K562 (cell line): ENCODE results near the gene CHST10. TPM values are rescaled to one million over a fixed set of nuclear protein-coding genes. Genes with fewer than 3 reads are reported as not detected.

Experiments
- ATAC-seq: fragments of 200-7000 bp; cut with Tn5 transposase; 3 replicates; pipeline ENCODE4 v1.9.1; 2020; ENCODE audit warnings: moderate library complexity
- BruUV-seq: library from RNA; stranded (reverse); fragments of 400-500 nt; replicated peaks from 2 replicates; lab custom pipeline; 2021; lab: Mats Ljungman, UMichigan
- CTCF ChIA-PET: fragments of 300-600 bp; formaldehyde crosslinking; extraction: SDS; loops from one replicate; lab custom pipeline; 2021; ENCODE audit warnings: low intra/inter-chr PET ratio; lab: Yijun Ruan, JAX
- POLR2A ChIA-PET: fragments of 300-600, 350-650 bp; sonication (Branson Sonifier 250); formaldehyde crosslinking; extraction: SDS; loops from one replicate; lab custom pipeline; 2021; ENCODE audit warnings: antibody characterized with exemption, inconsistent platforms; lab: Yijun Ruan, JAX
- DNase-seq, 4 experiments: peaks; one replicate each; pipeline versions ENCODE4 v3.0.0 to v3.0.0-alpha.2; 2011 to 2018; ENCODE audit warnings: low spot score in 3 of 4, mixed read lengths in 3 of 4; ENCODE audit errors: extremely low read depth in 1 of 4
- FAIRE-seq: peaks from 2 replicates; lab custom pipeline; 2011; peaks lifted over from hg19 to GRCh38; lab: Jason Lieb, UNC
- H2AFZ ChIP-seq: 2 replicates; pipeline ENCODE4 v1.6.0; 2011; ENCODE audit warnings: low read depth, low read length, control low read depth, inconsistent platforms
- H3K27ac ChIP-seq: fragments of 200-600 bp; 3 replicates; pipeline ENCODE4 v1.8.0; 2011; ENCODE audit warnings: low read depth, mild to moderate bottlenecking, control low read depth, inconsistent platforms, low read length, moderate library complexity, mixed read lengths; ENCODE audit errors: extremely low read depth
- H3K27me3 ChIP-seq, 2 experiments: fragments of 300-600 bp in 1 of 2; 2 replicates in 1 of 2; 3 replicates in 1 of 2; pipeline versions ENCODE4 v1.6.0 to v1.8.0; 2011; ENCODE audit warnings: inconsistent platforms in 2 of 2, low read length in 2 of 2, mild to moderate bottlenecking in 1 of 2, mixed read lengths in 1 of 2, moderate library complexity in 1 of 2; ENCODE audit not compliant: control insufficient read depth in 2 of 2, insufficient read depth in 2 of 2
- H3K36me3 ChIP-seq: fragments of 300-600 bp; 3 replicates; pipeline ENCODE4 v1.8.0; 2011; ENCODE audit warnings: mild to moderate bottlenecking, low read length, inconsistent platforms; ENCODE audit not compliant: control insufficient read depth, insufficient read depth
- H3K4me1 ChIP-seq, 2 experiments: fragments of 200-600 bp in 1 of 2; replicated peaks in 1 of 2; 2 replicates in 1 of 2; 3 replicates in 1 of 2; pipeline versions ENCODE4 v1.5.1 to v1.8.0; 2011; ENCODE audit warnings: inconsistent platforms in 2 of 2, low read length in 2 of 2, mild to moderate bottlenecking in 1 of 2, mixed read lengths in 1 of 2, moderate library complexity in 1 of 2; ENCODE audit not compliant: control insufficient read depth in 2 of 2, insufficient read depth in 2 of 2
- H3K4me2 ChIP-seq: 2 replicates; pipeline ENCODE4 v1.6.1; 2011; ENCODE audit warnings: low read length, control low read depth, inconsistent platforms, mixed read lengths; ENCODE audit not compliant: insufficient read depth
- H3K4me3 ChIP-seq: fragments of 200-600 bp; sonication (generic), shearing (Covaris generic); 2 replicates; pipeline ENCODE4 v1.5.1; 2016; ENCODE audit warnings: control low read depth, inconsistent platforms
- H3K79me2 ChIP-seq: fragments of 200-600 bp; 3 replicates; pipeline ENCODE4 v1.8.0; 2011; ENCODE audit warnings: low read length, inconsistent platforms; ENCODE audit not compliant: control insufficient read depth, insufficient read depth
- H3K9ac ChIP-seq, 2 experiments: 2 replicates each; pipeline versions ENCODE4 v1.6.0 to v1.6.1; 2011; ENCODE audit warnings: low read depth in 2 of 2, low read length in 2 of 2, control low read depth in 1 of 2, inconsistent platforms in 1 of 2, mild to moderate bottlenecking in 1 of 2, mixed read lengths in 1 of 2; ENCODE audit not compliant: insufficient read depth in 1 of 2
- H3K9me1 ChIP-seq: one replicate; pipeline ENCODE4 v1.6.0; 2011; ENCODE audit warnings: inconsistent platforms, mild to moderate bottlenecking, low read length, moderate library complexity; ENCODE audit not compliant: control insufficient read depth, insufficient read depth
- H3K9me3 ChIP-seq: replicated peaks from 2 replicates; pipeline ENCODE4 v1.5.1; 2011; ENCODE audit warnings: low read depth, low read length, inconsistent platforms; ENCODE audit not compliant: control insufficient read depth, insufficient read depth
- H4K20me1 ChIP-seq: replicated peaks from 2 replicates; pipeline ENCODE4 v1.6.1; 2011; ENCODE audit warnings: low read length, inconsistent platforms, mixed read lengths; ENCODE audit not compliant: control insufficient read depth, insufficient read depth
- ATF7 ChIP-seq: fragments of 450-650 bp; IDR thresholded peaks from 2 replicates; pipeline ENCODE4 v1.7.1; 2014; ENCODE audit warnings: mild to moderate bottlenecking, moderate library complexity
- CBFA2T3 ChIP-seq: fragments of 450-650 bp; IDR thresholded peaks from 2 replicates; pipeline ENCODE4 v1.6.1; 2017
- ELF2 ChIP-seq: fragments of 250-450 bp; sonication (Bioruptor Pico); IDR thresholded peaks from 2 replicates; pipeline ENCODE4 v1.5.0; 2021; ENCODE audit warnings: mild to moderate bottlenecking
- ETV6 ChIP-seq, 3 experiments: fragments of 150-350 bp in 1 of 3; sonication (generic) in 1 of 3; formaldehyde crosslinking in 1 of 3; IDR thresholded peaks; 2 replicates each; pipeline versions ENCODE4 v1.6.1 to v1.8.0; 2014 to 2022; ENCODE audit warnings: borderline replicate concordance in 2 of 3, low read depth in 2 of 3, antibody characterized with exemption in 1 of 3, low read length in 1 of 3, mild to moderate bottlenecking in 1 of 3, missing genetic modification reagents in 1 of 3
- FOXJ3 ChIP-seq: sonication (generic); formaldehyde crosslinking; IDR thresholded peaks from 2 replicates; pipeline ENCODE4 v1.4.0; 2020; ENCODE audit warnings: mild to moderate bottlenecking, missing genetic modification reagents
- FOXM1 ChIP-seq, 2 experiments: fragments of 450-650 bp in 1 of 2; sonication (generic) in 1 of 2; formaldehyde crosslinking in 1 of 2; IDR thresholded peaks; 2 replicates each; pipeline versions ENCODE4 v1.6.1 to v1.9.0; 2017 to 2022; ENCODE audit warnings: low read depth in 2 of 2, mild to moderate bottlenecking in 2 of 2, missing genetic modification reagents in 1 of 2, moderate library complexity in 1 of 2
- MEF2D ChIP-seq: conservative IDR thresholded peaks from 2 replicates; pipeline ENCODE4 v1.6.1; 2016; ENCODE audit warnings: low read depth, missing genetic modification characterization, missing compliant biosample characterization
- NR0B1 ChIP-seq: fragments of 450-650 bp; IDR thresholded peaks from one replicate; pipeline ENCODE4 v1.6.1; 2018; ENCODE audit warnings: mild to moderate bottlenecking, moderate library complexity; ENCODE audit not compliant: partially characterized antibody
- POLR2AphosphoS5 ChIP-seq: IDR thresholded peaks from 2 replicates; pipeline ENCODE4 v1.6.1; 2011; ENCODE audit warnings: mild to moderate bottlenecking, low read depth, low read length, moderate library complexity; ENCODE audit not compliant: control insufficient read depth, insufficient read depth
- SRSF9 ChIP-seq: fragments of 200-400 bp; formaldehyde crosslinking; IDR thresholded peaks from 2 replicates; pipeline ENCODE4 v1.6.1; 2017; ENCODE audit warnings: low read depth, low read length, borderline replicate concordance
- TCF3 ChIP-seq: sonication (generic); formaldehyde crosslinking; IDR thresholded peaks from 2 replicates; pipeline ENCODE4 v1.4.0; 2020; ENCODE audit warnings: mild to moderate bottlenecking, missing genetic modification reagents
- ZBTB2 ChIP-seq: fragments of 450-650 bp; IDR thresholded peaks from 2 replicates; pipeline ENCODE4 v1.6.1; 2016; ENCODE audit warnings: antibody characterized with exemption
- ZNF133 ChIP-seq: fragments of 250-450 bp; sonication (Bioruptor Pico); IDR thresholded peaks from 2 replicates; pipeline ENCODE4 v1.4.0; 2020; ENCODE audit warnings: mild to moderate bottlenecking
- ZNF24 ChIP-seq: fragments of 450-650 bp; IDR thresholded peaks from 2 replicates; pipeline ENCODE4 v1.6.1; 2016
- WGBS: fragments of 100-300 bp; shearing (Covaris generic); methylation state at CpG from one replicate; pipeline ENCODE4 v1.1.6; 2016; ENCODE audit warnings: low coverage, mixed read lengths; ENCODE audit not compliant: insufficient coverage; ENCODE audit errors: missing lambda C conversion rate; 5-methylcytosine and 5-hydroxymethylcytosine counted together
- in situ Hi-C: fragments of 300-500 bp; cut with MboI; formaldehyde crosslinking; loops from 4 replicates; pipeline ENCODE4 v1.15.0; 2018; ENCODE audit warnings: inconsistent platforms, mixed read lengths
- intact Hi-C: fragments of 100-400 bp; cut with micrococcal nuclease; formaldehyde crosslinking; loops from 2 replicates; pipeline ENCODE4 v1.14.2; 2022
- polyA plus RNA-seq, 8 experiments: library from polyadenylated mRNA; depleted of rRNA in 4 of 8; stranded (reverse) in 5 of 8; unstranded in 3 of 8; fragments of >200 nt; fragmentation: Nextera tagmentation in 2 of 8; fragmentation: Illumina TruSeq in 1 of 8; extraction: Ambion mirVana in 2 of 8; extraction: Trizol in 1 of 8; gene quantifications; 2 replicates each; pipeline versions ENCODE4 v1.2.1 to v1.2.3, GENCODE V29; 2011 to 2014; ENCODE audit warnings: inconsistent platforms in 1 of 8, missing spikeins in 1 of 8
- total RNA-seq, 7 experiments: library from RNA; depleted of rRNA in 6 of 7; stranded (reverse); fragments of >200 nt in 6 of 7; fragmentation: Illumina TruSeq in 2 of 7; extraction: Trizol in 2 of 7; gene quantifications; 2 replicates each; pipeline versions ENCODE4 v1.2.1 to v1.2.3, GENCODE V29; 2011 to 2021; ENCODE audit warnings: low replicate concordance in 1 of 7

Gene CHST10
- total and polyA plus RNA-seq, 9 of the 15 experiments (the other 6 are each of a cell fraction or from before 2014, with no cell fraction given): 1.3 to 30.9 (median 19.3) TPM

- TF ChIP-seq ZBTB2 (no peak), SRSF9 (no peak), ETV6 (IDR thresholded peaks at IDR 0.05; ENCODE audit: borderline replicate concordance in 1 of 2, low read depth in 2 of 2, low read length in 1 of 2) (no peak), ETV6 (CRISPR knock-in tag; IDR thresholded peaks at IDR 0.05; ENCODE audit: borderline replicate concordance) (no peak), CBFA2T3 (no peak), ZNF133 (CRISPR knock-in tag) (no peak), ATF7 (no peak), ELF2 (no peak)
Measured at GRCh38 chr2:100405403-100406119, 11.9 kb downstream of the CHST10 start (continued).

GRCh38 chr2:100404411-100404810, 13.1 kb downstream of the CHST10 start:
- no peak for FAIRE-seq
- H3K4me2 ChIP-seq: no peak overlapping the region
- 0 out of 3 replicates have a peak, but pooled peaks cover 2% of the 10 kb centered on the region for H3K79me2 ChIP-seq
- ATAC-seq: no peak
- TF ChIP-seq ZNF24: no peak
- no peak for TF ChIP-seq TCF3 (CRISPR knock-in tag)
- no peak for TF ChIP-seq FOXJ3 (CRISPR knock-in tag)
- no peak for TF ChIP-seq MEF2D (tag)
- no peak for TF ChIP-seq NR0B1
- TF ChIP-seq FOXM1 (IDR thresholded peaks at IDR 0.05; ENCODE audit: low read depth): no peak
- TF ChIP-seq FOXM1 (CRISPR knock-in tag; IDR thresholded peaks at IDR 0.05; ENCODE audit: low read depth): no peak
- TF ChIP-seq POLR2AphosphoS5: no peak
- no peak overlapping the region for H2AFZ ChIP-seq
- CTCF ChIA-PET: no interaction called here
- no peaks in the 10 kb centered on the region; a peak in 1 of 5 replicates for H3K4me1 ChIP-seq
- no TSS peak for BruUV-seq
- H3K27me3 ChIP-seq: no peaks in the 10 kb centered on the region
- POLR2A ChIA-PET: interaction anchor here (1.2 kb wide), 1 partner anchor 9 kb away, joined by 5 read pairs; no protein-coding TSS in a partner anchor
- H3K9me1 ChIP-seq: no peaks in the 10 kb centered on the region
- in situ Hi-C loops (no loop called here), intact Hi-C loops (no loop called here)
- no peak for DNase-seq
- no peak overlapping the region for H3K9ac ChIP-seq
- WGBS: 98% methylated on average over 7 of the region's 7 CpGs
- peaks cover 7% of the 10 kb centered on the region; the same call in 1 of the 2 replicates for H4K20me1 ChIP-seq
- H3K27ac ChIP-seq: no peak overlapping the region
- no peak overlapping the region for H3K4me3 ChIP-seq
- no peaks in the 10 kb centered on the region for H3K9me3 ChIP-seq
- peaks cover 61% of the 10 kb centered on the region for H3K36me3 ChIP-seq
